Stimulated activated CD4-positive, alpha-beta T cell treated with anti-CD3 and anti-CD28 coated beads, TNF-alpha, amount 100 ng/mL, for 48 hours (primary cell): ENCODE data around the gene KCNQ2.
"Not testable (repeated sequence)": the region's sequence is repeated elsewhere in the genome, so short reads cannot be mapped to it uniquely, and the experiment has no call there.

Experiments
- DNase-seq, 3 donors: peaks; one replicate each; pipeline ENCODE4 v3.0.0-alpha.2; 2020; ENCODE audit warnings: low read depth in 3 of 3

Gene KCNQ2

GRCh38 chr20:63471981-63472831, at the start of gene KCNQ2:
Gene KCNQ2, minus strand, starts transcription at chr20:63472655. Its CDS starts 192 bp downstream, at chr20:63472463.
- no peak for DNase-seq

DNA sequence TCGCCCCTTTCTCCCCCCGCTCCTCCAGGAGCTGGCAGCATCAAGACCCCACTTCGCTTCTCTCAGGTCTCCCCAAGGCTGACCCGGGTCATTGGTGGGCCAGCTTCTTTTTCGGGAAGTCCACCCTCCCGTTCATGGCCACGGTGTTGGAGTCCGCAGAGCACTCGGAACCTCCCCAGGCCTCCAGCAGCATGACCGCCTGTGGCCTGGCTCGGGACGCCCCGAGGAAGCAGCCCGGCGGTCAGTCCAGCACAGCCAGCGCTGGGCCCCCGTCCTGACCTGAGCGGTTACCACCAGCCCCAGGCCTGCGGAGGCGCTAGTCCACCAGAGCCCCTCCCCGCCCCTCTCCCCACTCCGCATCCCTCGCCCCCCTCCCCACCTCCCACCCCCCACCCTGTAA, 49.1 kb upstream of the KCNQ2 start:
- no peak for DNase-seq

DNA sequence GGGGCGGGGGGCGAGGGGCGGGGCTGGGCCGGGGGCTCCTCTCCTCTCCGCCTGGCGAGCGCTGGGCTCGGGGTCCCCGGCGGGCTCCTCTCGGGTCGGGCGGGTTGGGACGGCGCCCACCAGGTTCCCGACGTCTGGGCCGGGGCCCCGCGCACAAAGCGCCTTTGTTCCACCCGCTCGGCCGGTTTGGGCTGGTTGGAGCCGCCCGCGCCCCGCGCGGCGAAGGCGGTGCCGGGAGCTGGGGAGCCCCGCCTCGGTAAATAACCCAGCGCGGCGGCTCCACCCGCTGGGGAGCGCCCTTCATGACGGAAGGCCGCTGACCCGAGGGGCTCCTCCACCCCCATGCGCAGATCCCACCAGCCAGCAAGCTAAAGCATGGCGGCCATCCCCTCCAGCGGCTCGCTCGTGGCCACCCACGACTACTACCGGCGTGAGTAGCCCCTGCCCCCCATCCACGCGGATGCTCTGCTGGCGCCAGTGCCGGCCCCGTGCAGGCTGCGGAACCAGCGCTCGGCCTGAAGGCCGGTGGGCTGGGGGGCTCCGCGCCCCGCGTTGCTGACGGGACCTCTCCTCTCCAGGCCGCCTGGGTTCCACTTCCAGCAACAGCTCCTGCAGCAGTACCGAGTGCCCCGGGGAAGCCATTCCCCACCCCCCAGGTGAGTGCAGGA, 48.6 kb upstream of the KCNQ2 start:
- DNase-seq = peak; percentile 39 to 68 (median 57)

DNA sequence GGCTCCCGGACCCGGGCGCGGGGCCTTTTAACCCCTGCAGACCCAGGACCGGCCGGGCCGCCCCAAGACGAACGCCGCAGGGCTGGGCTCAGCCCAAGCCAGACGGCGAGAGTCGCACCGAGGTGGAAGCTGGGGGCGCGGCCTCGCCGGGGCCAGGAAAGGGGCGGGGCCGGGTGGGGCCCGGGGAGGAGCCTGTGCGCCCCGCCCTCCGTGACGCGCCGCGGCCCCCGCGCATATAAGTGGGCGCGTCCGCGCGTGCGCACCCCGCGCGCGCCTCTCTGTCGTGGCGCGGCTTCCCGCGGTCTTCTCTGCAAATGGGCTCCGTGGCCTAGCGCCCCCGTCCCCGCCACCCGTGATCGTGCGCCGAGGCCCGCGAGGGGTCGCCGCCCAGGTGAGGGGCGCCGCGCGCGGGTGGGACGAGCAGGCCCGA, 48.1 kb upstream of the KCNQ2 start, which contains the start of gene PPDPF:
Gene PPDPF, plus strand, starts transcription at position 262 of the 430 bp plus-strand sequence. CDS start 544 bp downstream, outside the sequence.
- peak; percentile 69 to 79 (median 70) for DNase-seq

DNA sequence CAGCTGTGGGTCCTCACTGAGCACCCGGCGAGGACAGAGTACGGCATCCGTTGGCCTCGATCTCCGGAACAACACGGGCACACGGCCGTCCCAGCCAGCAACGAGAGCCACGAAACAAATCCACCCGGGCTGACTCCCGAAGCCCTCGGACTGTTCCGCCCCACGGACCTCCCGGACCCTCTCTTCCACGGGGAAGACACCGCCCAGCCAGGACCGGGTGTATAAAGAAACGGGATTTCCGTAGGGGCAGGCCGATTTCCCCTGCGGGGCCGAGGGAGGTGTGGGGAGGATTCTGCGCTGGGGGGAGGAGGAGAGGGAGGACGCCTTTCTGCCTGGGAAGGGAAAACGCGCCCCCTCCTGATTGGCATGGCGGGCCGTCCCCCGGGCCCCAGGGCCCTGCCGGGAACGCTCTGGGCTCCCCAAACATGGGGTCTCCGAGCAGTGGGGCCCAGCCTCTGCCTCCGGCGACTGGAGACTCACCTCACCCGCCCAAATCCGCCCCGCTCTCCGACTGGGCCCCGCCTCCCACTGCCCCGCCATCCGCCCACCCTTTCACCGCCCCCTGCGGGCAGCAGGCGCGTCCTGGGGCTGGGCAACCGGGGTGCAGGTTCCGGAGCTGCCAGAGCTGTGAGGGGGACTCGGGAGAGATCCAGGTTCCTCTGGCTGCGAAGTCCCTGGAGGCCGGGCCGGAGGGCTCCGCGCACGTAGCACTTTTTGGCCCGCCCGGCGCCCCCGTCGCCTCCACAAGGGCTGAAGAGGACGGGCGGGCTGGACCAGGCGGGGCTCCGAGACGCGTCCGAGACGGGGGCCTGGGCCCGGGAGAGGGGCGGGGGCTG, 47.4 kb upstream of the KCNQ2 start:
- DNase-seq = peak in 2 of 3 donors; percentile 35 to 50

GRCh38 chr20:63518946-63519667, 46.7 kb upstream of the KCNQ2 start:
- DNase-seq = no peak

DNA sequence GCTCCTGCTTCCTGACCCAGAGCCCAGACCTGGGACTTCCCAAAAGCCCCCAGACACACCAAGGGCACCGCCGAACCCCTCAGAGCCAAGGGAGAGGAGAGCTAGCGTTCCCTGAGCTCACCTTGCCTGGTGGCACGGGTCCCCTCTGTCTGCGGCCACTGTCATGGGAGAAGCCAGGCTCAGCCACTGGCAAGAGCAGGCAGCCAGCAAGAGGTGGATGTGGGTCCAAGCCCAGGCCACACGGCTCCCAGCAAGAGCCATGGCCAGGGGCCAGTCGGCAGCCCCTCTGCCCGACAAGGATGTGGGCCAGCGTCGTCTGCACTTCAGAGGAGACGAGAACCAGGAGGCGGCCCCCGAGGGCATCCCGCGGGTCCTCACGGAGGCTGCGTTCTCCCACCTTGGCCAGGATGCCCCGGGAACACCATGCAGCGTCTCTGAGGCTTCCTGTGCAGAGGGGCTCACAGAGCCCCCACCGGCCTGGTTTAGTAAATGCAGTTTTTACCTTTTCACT, 46.0 kb upstream of the KCNQ2 start:
- DNase-seq = no peak

GRCh38 chr20:63517376-63518309, 45.2 kb upstream of the KCNQ2 start:
- no peak for DNase-seq

DNA sequence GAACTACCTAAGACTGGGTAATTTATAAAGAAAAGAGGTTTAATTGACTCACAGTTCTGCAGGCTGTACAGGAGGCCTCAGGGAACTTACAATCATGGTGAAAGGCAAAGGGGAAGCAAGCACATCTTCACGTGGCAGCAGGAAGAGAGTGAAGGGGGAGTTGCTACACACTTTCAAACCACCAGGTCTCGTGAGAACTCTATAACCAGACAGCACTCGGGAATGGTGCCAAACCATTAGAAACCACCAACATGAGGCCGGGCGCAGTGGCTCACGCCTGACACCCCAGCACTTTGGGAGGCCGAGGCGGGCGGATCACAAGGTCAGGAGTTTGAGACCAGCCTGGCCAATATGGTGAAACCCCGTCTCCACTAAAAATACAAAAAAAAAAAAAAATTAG, 42.1 kb upstream of the KCNQ2 start:
- not testable (repeated sequence) for DNase-seq

GRCh38 chr20:63513207-63513606, 40.8 kb upstream of the KCNQ2 start:
- no peak for DNase-seq

GRCh38 chr20:63509088-63509564, 36.7 kb upstream of the KCNQ2 start:
- DNase-seq = no peak

- no peak for DNase-seq
Observed at GRCh38 chr20:63508072-63508768, 35.8 kb upstream of the KCNQ2 start.

GRCh38 chr20:63507083-63507743, 34.8 kb upstream of the KCNQ2 start:
- DNase-seq = no peak

DNA sequence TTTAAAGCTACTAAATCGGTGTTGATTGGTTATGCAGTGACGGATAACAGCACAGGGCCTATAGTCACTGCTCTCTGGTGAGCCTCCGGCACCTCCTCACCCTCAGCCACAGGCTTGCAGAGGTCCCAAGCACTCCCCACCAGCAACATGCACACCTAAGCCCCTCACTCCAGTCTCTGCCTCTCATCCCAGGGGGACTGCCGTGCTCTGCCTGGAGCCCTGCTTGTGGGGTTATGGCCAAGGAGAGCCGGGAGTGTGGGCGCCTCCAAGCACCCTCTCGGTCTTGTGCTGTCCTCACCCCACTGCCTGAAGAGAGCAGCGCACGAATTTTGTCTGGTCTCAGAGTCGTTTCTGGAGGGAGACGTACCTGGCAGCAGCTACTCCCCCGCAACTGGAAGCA, 33.3 kb upstream of the KCNQ2 start:
- DNase-seq = no peak

DNA sequence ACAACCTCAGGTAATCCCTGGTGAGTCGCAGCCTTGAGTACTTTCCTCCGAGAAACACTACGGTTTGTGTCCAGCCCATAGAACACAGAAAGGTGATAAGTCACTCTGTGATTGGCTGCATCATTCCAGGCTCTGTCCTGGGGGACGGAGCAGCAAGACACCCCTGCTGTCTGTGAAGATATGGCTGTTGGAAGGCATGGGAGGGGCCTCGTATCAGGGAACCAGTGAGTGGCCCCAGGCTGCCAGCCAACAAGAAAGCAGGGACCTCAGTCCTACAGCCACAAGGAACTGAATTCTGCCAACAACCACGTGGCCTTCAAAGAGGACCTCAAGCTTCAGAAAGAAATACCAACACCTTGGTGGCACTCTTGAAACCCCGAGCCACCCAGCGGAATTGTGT, 32.8 kb upstream of the KCNQ2 start:
- DNase-seq = no peak

- no peak for DNase-seq
Observed at GRCh38 chr20:63504642-63505041, 32.2 kb upstream of the KCNQ2 start.

DNA sequence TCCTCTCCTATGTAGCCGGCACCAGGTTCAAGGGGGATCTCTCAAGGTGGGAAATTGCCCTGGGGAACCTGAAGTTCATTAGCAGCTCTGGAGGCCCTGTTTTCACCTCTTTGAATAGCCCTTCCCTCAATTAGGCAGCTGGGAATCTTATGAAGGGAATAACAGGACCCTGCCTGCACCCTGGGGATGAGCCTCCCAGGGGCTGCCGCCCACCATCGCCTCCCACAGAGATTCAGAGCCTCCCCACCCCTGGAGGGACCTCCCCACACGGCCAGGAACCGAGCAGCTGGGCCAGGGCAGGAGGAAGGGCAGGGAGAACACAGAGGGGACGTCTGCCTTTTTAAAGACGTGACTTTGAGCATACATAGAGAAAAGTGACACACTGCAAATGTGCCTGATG, 31.1 kb upstream of the KCNQ2 start:
- no peak for DNase-seq

GRCh38 chr20:63502671-63503172, 30.3 kb upstream of the KCNQ2 start:
- no peak for DNase-seq
